H1 (cell line): ENCODE measurements around the gene MAP2K7.

Experiments
- KDM1A ChIP-seq: fragments of 200-600, 300-600 bp; sonication (generic); IDR thresholded peaks from 2 replicates; pipeline ENCODE4 v1.7.1; 2016; ENCODE audit warnings: mild to moderate bottlenecking, low read length, borderline replicate concordance
- RAD21 ChIP-seq, 2 experiments: IDR thresholded peaks in 1 of 2; conservative IDR thresholded peaks in 1 of 2; 2 replicates each; pipeline ENCODE4 v1.6.1; 2011; ENCODE audit warnings: low read depth in 2 of 2, low read length in 2 of 2, improper control_type of control experiment in 1 of 2, inconsistent platforms in 1 of 2, mild to moderate bottlenecking in 1 of 2, moderate library complexity in 1 of 2
- SIRT6 ChIP-seq: IDR thresholded peaks from one replicate; pipeline ENCODE4 v1.7.1; 2012; ENCODE audit warnings: low read length, inconsistent platforms
- ZNF274 ChIP-seq: IDR thresholded peaks from 2 replicates; pipeline ENCODE4 v1.7.0; 2012; ENCODE audit warnings: low read length, borderline replicate concordance; ENCODE audit errors: extremely low read depth
- TF ChIP-seq, protein P1 (sequence below), 3 experiments: IDR thresholded peaks; 1 replicate in 2 of 3; 2 replicates in 1 of 3; pipeline versions ENCODE4 v1.5.1 to v1.6.1; 2011; ENCODE audit warnings: low read length in 3 of 3, mild to moderate bottlenecking in 3 of 3, inconsistent platforms in 2 of 3, low read depth in 1 of 3, moderate library complexity in 1 of 3; ENCODE audit not compliant: insufficient read depth in 1 of 3; ENCODE audit errors: control extremely low read depth in 1 of 3

DNA sequence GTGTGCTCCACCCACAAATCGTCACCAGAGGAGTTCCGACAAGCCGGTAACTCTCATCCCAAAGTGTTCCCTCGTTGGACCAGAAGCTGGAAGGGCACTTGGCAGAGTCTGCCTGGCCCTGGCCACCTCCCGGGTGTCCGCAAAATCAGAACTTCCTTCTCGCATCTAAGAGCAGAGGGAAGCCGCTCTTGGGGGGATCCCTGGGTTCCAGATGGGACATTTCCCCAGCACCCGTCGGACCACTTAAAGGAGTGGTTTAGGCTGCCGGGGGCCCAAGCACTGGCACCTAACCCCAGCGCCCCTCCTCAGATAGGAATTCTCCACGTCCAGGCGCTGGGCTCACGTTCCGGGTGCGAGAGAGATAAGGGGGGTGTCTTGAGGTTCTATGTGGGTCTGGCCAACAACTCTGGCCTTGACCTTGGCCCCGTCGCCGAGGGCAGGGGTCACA is 857 bp upstream of the MAP2K7 start:
- TF ChIP-seq SIRT6 (no peak), RAD21 (IDR thresholded peaks at IDR 0.05 in 1 of 2, conservative IDR thresholded peaks at IDR 0.05 in 1 of 2; ENCODE audit: low read depth in 2 of 2, low read length in 2 of 2) (no peak), KDM1A (no peak), ZNF274 (no peak)
- TF ChIP-seq, protein P1, sequence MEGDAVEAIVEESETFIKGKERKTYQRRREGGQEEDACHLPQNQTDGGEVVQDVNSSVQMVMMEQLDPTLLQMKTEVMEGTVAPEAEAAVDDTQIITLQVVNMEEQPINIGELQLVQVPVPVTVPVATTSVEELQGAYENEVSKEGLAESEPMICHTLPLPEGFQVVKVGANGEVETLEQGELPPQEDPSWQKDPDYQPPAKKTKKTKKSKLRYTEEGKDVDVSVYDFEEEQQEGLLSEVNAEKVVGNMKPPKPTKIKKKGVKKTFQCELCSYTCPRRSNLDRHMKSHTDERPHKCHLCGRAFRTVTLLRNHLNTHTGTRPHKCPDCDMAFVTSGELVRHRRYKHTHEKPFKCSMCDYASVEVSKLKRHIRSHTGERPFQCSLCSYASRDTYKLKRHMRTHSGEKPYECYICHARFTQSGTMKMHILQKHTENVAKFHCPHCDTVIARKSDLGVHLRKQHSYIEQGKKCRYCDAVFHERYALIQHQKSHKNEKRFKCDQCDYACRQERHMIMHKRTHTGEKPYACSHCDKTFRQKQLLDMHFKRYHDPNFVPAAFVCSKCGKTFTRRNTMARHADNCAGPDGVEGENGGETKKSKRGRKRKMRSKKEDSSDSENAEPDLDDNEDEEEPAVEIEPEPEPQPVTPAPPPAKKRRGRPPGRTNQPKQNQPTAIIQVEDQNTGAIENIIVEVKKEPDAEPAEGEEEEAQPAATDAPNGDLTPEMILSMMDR (IDR thresholded peaks at IDR 0.05; ENCODE audit: control extremely low read depth in 1 of 3, insufficient read depth in 1 of 3, low read depth in 1 of 3, low read length in 3 of 3): no peak
